ENCODE data around the gene CAP2. TPM values are rescaled to one million over a fixed set of nuclear protein-coding genes. Genes with fewer than 3 reads are reported as not detected.

Gene CAP2
- total and polyA plus RNA-seq, 8 donors, result 6.5 to 10.6 (median 8.0) TPM

DNA sequence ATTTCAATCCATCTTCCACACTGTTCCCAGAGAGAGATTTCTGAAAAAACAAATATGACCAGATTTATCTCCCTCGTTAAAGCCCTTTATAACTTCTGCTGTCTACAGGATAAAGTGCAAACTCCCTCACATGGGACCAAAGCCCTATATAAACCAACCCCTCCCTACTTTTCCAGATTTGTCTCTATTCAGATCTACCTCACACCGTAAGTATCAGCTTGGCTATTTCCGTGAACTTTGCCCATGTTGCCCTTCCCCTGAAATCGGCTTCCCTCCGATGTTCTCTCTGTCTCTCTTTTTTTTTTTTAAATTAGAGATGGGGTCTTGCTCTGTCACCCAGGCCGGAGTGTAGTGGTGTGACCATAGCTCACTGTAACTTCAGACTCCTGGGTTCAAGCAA, 194.6 kb downstream of the CAP2 start:
- intact Hi-C loops (cut with DNase I), result no loop called here
- Histone ChIP-seq H3K27me3 (no peaks in the 10 kb centered on the region), H3K36me3 (no peaks in the 10 kb centered on the region), H3K9me3 (no peaks in the 10 kb centered on the region), H3K4me1 (peaks cover 2 to 27% of the 10 kb centered on the region in 2 donors), H3K27ac (no peak overlapping the region), H3K4me3 (no peak overlapping the region)
- ATAC-seq (no peak), DNase-seq (no peak)
- TF ChIP-seq, protein P1, sequence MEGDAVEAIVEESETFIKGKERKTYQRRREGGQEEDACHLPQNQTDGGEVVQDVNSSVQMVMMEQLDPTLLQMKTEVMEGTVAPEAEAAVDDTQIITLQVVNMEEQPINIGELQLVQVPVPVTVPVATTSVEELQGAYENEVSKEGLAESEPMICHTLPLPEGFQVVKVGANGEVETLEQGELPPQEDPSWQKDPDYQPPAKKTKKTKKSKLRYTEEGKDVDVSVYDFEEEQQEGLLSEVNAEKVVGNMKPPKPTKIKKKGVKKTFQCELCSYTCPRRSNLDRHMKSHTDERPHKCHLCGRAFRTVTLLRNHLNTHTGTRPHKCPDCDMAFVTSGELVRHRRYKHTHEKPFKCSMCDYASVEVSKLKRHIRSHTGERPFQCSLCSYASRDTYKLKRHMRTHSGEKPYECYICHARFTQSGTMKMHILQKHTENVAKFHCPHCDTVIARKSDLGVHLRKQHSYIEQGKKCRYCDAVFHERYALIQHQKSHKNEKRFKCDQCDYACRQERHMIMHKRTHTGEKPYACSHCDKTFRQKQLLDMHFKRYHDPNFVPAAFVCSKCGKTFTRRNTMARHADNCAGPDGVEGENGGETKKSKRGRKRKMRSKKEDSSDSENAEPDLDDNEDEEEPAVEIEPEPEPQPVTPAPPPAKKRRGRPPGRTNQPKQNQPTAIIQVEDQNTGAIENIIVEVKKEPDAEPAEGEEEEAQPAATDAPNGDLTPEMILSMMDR (IDR thresholded peaks at IDR 0.05), result no peak

DNA sequence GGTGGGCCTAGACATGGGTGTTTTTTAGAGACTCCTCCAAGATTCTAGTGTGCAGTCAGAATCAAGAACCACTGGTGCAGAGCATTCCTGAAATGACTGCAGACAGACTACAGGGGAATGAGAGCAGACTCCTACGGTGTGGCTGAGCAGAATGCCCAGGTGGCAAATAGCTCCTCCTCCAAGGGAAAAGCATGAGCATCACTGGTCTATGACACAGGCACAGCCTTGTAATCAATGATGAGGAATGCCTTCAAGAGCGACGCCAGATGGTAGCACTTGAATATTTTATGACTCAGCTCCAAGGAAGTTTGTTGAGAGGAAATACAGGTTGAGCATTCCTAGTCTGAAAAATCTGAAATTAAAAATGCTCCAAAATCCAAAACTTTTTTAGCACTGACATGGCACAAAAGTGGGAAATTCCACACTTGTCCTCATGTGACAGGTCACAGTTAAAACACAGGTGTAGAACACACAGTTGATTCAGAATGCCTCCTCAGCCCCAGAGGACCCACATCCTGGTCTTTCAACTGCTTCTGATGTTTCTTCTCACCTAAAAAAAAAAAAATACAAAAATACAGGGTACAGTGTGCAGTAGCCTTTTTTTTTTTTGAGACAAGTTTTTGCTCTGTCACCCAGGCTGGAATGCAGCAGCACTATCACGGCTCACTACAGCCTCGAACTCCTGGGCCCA, 196.2 kb downstream of the CAP2 start:
- intact Hi-C loops (cut with DNase I), result no loop called here
- H3K36me3 ChIP-seq, result no peaks in the 10 kb centered on the region
- H3K4me1 ChIP-seq, result peaks cover 0 to 17% of the 10 kb centered on the region in 2 donors
- peak overlapping the region in 1 of 2 donors; percentile 23 for H3K27ac ChIP-seq
- H3K9me3 ChIP-seq, result no peaks in the 10 kb centered on the region
- no peak overlapping the region for H3K4me3 ChIP-seq
- ATAC-seq (peak; percentile 87), DNase-seq (peak in 2 of 4 donors; percentile 40 to 51)
- TF ChIP-seq, protein P1 (IDR thresholded peaks at IDR 0.05), result no peak
- no peaks in the 10 kb centered on the region for H3K27me3 ChIP-seq

DNA sequence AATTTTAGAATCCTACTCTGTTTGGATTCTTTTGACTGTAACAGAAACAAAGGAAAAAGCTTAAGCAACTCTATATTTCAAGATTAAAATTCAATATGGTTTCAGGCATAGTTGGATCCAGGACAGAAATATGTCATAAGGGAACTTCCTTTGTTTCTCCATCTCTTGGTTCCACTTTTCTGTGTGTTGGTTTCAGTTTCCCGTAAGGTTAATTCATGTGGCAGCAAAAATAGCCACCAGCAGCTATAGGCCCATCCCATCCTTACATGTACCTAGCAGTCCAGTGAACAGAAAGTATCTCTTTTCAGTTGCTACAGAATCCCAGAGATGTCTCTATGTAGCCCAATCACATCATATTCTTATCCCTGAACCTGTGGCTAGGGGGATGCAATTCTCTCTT, 197.9 kb downstream of the CAP2 start:
- peaks cover 0 to 8% of the 10 kb centered on the region in 2 donors for H3K4me1 ChIP-seq
- intact Hi-C loops (cut with DNase I), result no loop called here
- DNase-seq (no peak), ATAC-seq (no peak)
- no peaks in the 10 kb centered on the region for H3K36me3 ChIP-seq
- H3K9me3 ChIP-seq, result no peaks in the 10 kb centered on the region
- no peak overlapping the region for H3K4me3 ChIP-seq
- no peaks in the 10 kb centered on the region for H3K27me3 ChIP-seq
- TF ChIP-seq, protein P1 (IDR thresholded peaks at IDR 0.05), result no peak
- peak overlapping the region in 1 of 2 donors; percentile 84 for H3K27ac ChIP-seq

DNA sequence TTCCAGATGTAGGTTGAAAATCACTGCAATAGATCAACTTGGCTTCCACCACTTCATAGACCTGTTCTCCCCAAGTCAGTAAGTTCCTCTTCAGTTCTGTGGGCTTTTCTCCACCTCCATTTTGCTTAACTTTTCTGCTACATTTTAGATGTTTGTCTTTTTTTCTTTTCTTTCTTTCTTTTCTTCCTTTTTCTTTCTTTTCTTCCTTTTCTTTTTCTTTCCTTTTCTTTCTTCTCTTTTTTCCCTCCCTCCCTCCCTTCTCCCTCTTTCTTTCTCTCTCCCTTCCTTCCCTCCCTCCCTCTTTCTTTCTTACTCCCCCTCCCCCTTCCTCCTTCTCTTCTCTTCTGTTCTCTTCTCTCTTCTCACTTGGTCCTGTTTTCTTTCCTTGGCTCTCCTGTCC, 199.9 kb downstream of the CAP2 start:
- TF ChIP-seq, protein P1 (IDR thresholded peaks at IDR 0.05), result no peak
- no peak overlapping the region for H3K4me3 ChIP-seq
- ATAC-seq, result no peak
- peaks cover 0 to 7% of the 10 kb centered on the region in 2 donors for H3K4me1 ChIP-seq
- intact Hi-C loops (cut with DNase I), result no loop called here
- no peak overlapping the region for H3K27ac ChIP-seq
- no peaks in the 10 kb centered on the region for H3K36me3 ChIP-seq
- DNase-seq, result no peak
- no peaks in the 10 kb centered on the region for H3K9me3 ChIP-seq
- no peaks in the 10 kb centered on the region for H3K27me3 ChIP-seq

DNA sequence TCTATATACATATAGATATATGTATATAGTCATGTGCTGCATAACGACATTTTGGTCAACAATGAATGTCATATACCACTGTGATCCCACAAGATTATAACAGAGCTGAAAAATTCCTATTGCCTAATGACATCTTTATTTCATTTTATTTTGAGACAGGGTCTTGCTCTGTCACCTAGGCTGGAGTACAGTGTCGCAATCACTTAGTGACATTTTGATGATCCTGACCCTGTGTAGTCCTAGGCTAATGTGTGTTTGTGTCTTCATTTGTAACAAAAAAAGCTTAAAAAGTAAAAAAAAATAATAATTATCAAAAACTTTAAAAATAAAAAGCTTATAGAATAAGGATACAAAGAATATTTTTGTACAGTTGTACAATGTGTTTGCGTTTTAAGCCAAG, 202.7 kb downstream of the CAP2 start:
- Histone ChIP-seq H3K27ac (no peak overlapping the region), H3K4me3 (no peak overlapping the region), H3K27me3 (no peaks in the 10 kb centered on the region), H3K4me1 (peaks cover 0 to 15% of the 10 kb centered on the region in 2 donors), H3K9me3 (no peaks in the 10 kb centered on the region), H3K36me3 (no peaks in the 10 kb centered on the region)
- TF ChIP-seq, protein P1 (IDR thresholded peaks at IDR 0.05), result no peak
- ATAC-seq (no peak), DNase-seq (no peak)
- intact Hi-C loops (cut with DNase I), result no loop called here
